ENCODE data around the gene RSBN1. TPM values are rescaled to one million over a fixed set of nuclear protein-coding genes. Genes with fewer than 3 reads are reported as not detected.

The RSBN1 gene
- polyA plus RNA-seq, 1 of the 3 experiments (the other 2 are of a cell fraction), result 4.0 TPM

GRCh38 chr1:113777561-113777960, 34.7 kb downstream of the RSBN1 start:
- 82% methylated on average over 4 of the region's 4 CpGs for WGBS (ENCODE audit: low lambda C conversion rate)
- POLR2A ChIA-PET, result no interaction called here
- peaks cover 6 to 14% of the 10 kb centered on the region in 2 experiments; a peak in 3 of 4 replicates for H3K4me1 ChIP-seq (ENCODE audit: control insufficient read depth in 1 of 2, insufficient read depth in 2 of 2, low read depth in 1 of 2, low read length in 1 of 2)
- H3K79me2 ChIP-seq (ENCODE audit: insufficient read depth), result peaks cover 64% of the 10 kb centered on the region
- TF ChIP-seq SMC3 (IDR thresholded peaks at IDR 0.05; ENCODE audit: low read depth, low read length) (no peak), TAF1 (IDR thresholded peaks at IDR 0.05; ENCODE audit: borderline replicate concordance, low read depth, low read length) (no peak), CTCF (IDR thresholded peaks at IDR 0.05) (no peak), NRF1 (IDR thresholded peaks at IDR 0.05; ENCODE audit: low read depth, low read length) (no peak), GABPA (IDR thresholded peaks at IDR 0.05; ENCODE audit: low read depth) (no peak)
- TF ChIP-seq, protein P1, sequence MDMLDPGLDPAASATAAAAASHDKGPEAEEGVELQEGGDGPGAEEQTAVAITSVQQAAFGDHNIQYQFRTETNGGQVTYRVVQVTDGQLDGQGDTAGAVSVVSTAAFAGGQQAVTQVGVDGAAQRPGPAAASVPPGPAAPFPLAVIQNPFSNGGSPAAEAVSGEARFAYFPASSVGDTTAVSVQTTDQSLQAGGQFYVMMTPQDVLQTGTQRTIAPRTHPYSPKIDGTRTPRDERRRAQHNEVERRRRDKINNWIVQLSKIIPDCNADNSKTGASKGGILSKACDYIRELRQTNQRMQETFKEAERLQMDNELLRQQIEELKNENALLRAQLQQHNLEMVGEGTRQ (IDR thresholded peaks at IDR 0.05; ENCODE audit: borderline replicate concordance, low read depth, low read length), result no peak
- H3K9me2 ChIP-seq, result no peaks in the 10 kb centered on the region
- CTCF ChIA-PET, result no interaction called here
- H3K27ac ChIP-seq (ENCODE audit: low read depth in 2 of 2, low read length in 1 of 2), result no peak overlapping the region
- H3K27me3 ChIP-seq (ENCODE audit: insufficient read depth), result no peaks in the 10 kb centered on the region
- H4K20me1 ChIP-seq (ENCODE audit: insufficient read depth), result 0 out of 2 replicates have a peak, but pooled peaks cover 11% of the 10 kb centered on the region
- DNase-seq, result no peak
- no peaks in the 10 kb centered on the region for H3F3A ChIP-seq (replicated peaks; ENCODE audit: insufficient read depth)
- no peak overlapping the region for H3K4me2 ChIP-seq
- H3K4me3 ChIP-seq (ENCODE audit: low read depth in 2 of 2, low read length in 1 of 2), result no peak overlapping the region
- peaks cover 18 to 20% of the 10 kb centered on the region in 2 experiments for H3K36me3 ChIP-seq (replicated peaks in 1 of 2; ENCODE audit: control insufficient read depth in 1 of 2, insufficient read depth in 2 of 2, low read length in 1 of 2)
- H3K9me3 ChIP-seq, result no peaks in the 10 kb centered on the region
- H2AFZ ChIP-seq (ENCODE audit: low read depth), result no peak overlapping the region
- no peak overlapping the region for H3K9ac ChIP-seq

DNA sequence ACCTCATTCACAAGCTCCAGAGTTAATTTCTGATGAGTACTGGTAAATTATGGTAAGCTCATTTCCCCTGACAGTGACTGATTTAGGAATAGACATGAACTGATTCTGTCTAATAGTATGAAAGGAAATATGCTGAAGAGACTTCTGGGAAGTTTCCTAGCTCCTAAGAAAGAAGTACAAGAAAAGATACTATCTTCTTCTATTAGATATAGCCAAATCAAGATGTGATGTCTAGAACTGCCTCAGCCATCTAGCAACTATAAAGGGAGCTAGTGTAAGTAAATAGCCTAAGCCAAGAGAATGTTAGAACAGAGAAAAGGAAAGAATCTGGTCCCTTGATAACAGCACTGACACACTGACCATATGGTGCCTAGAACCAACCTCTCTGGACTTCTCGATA, 42.2 kb downstream of the RSBN1 start:
- DNase-seq, result no peak
- Histone ChIP-seq H3F3A (replicated peaks; ENCODE audit: insufficient read depth) (peaks cover 3% of the 10 kb centered on the region), H3K4me1 (ENCODE audit: control insufficient read depth in 1 of 2, insufficient read depth in 2 of 2, low read depth in 1 of 2, low read length in 1 of 2) (peaks cover 3 to 14% of the 10 kb centered on the region in 2 experiments; a peak in 3 of 4 replicates), H2AFZ (ENCODE audit: low read depth) (no peak overlapping the region), H3K36me3 (replicated peaks in 1 of 2; ENCODE audit: control insufficient read depth in 1 of 2, insufficient read depth in 2 of 2, low read length in 1 of 2) (peaks cover 37 to 43% of the 10 kb centered on the region in 2 experiments), H3K4me3 (ENCODE audit: low read depth in 2 of 2, low read length in 1 of 2) (no peak overlapping the region; a peak in 1 of 4 replicates), H3K79me2 (ENCODE audit: insufficient read depth) (peaks cover 31% of the 10 kb centered on the region), H3K9me3 (no peaks in the 10 kb centered on the region), H3K9ac (no peak overlapping the region), H3K9me2 (no peaks in the 10 kb centered on the region), H3K27me3 (ENCODE audit: insufficient read depth) (no peaks in the 10 kb centered on the region), H4K20me1 (ENCODE audit: insufficient read depth) (no peaks in the 10 kb centered on the region), H3K4me2 (no peak overlapping the region; the same call in 1 of the 2 replicates), H3K27ac (ENCODE audit: low read depth in 2 of 2, low read length in 1 of 2) (no peak overlapping the region; a peak in 1 of 4 replicates)
- WGBS (ENCODE audit: low lambda C conversion rate), result 100% methylated on average over 1 of the region's 1 CpG
- TF ChIP-seq FOXJ3 (CRISPR knock-in tag; IDR thresholded peaks at IDR 0.05) (no peak), NRF1 (IDR thresholded peaks at IDR 0.05; ENCODE audit: low read depth, low read length) (no peak), YY1 (IDR thresholded peaks at IDR 0.05; ENCODE audit: low read depth) (no peak), ZBTB33 (IDR thresholded peaks at IDR 0.05; ENCODE audit: borderline replicate concordance, low read depth) (no peak), USF1 (IDR thresholded peaks at IDR 0.05; ENCODE audit: borderline replicate concordance, low read depth) (no peak)
- POLR2A ChIA-PET, result no interaction called here
- CTCF ChIA-PET, result interaction anchor here (0.8 to 1.4 kb wide), 3 partner anchors 8 to 697 kb away, joined by 3 to 4 read pairs (median 3); partner anchors contain the start of gene LRIG2
